B cell (primary cell): ENCODE measurements around the gene EEF2KMT. TPM values are rescaled to one million over a fixed set of nuclear protein-coding genes. Genes with fewer than 3 reads are reported as not detected.
"Not testable (repeated sequence)": the region's sequence is repeated elsewhere in the genome, so short reads cannot be mapped to it uniquely, and the experiment has no call there.

Experiments
- ATAC-seq: fragments of 200-7000 bp; cut with Tn5 transposase; one replicate; pipeline ENCODE4 v1.10.0; 2021; ENCODE audit warnings: low read depth, mild to moderate bottlenecking, moderate number of reproducible peaks, moderate library complexity
- CTCF ChIA-PET: fragments of 350-600 bp; sonication (Branson Sonifier 250); formaldehyde crosslinking; loops from one replicate; lab custom pipeline; 2021; ENCODE audit warnings: antibody characterized with exemption, inconsistent platforms; lab: Charles Lee
- POLR2A ChIA-PET: fragments of 350-600 bp; sonication (Branson Sonifier 250); formaldehyde crosslinking; loops from one replicate; lab custom pipeline; 2021; ENCODE audit warnings: antibody characterized with exemption; lab: Charles Lee
- DNase-seq: peaks from one replicate; pipeline ENCODE4 v3.0.0; 2013
- H2AFZ ChIP-seq: 2 replicates; pipeline ENCODE4 v1.6.1; 2012; ENCODE audit warnings: mild to moderate bottlenecking, low read depth, low read length; ENCODE audit not compliant: insufficient read depth, poor library complexity, severe bottlenecking
- H3K27ac ChIP-seq, 2 donors: 1 replicate in 1 of 2; 2 replicates in 1 of 2; pipeline ENCODE4 v1.5.1; 2012 to 2013; ENCODE audit warnings: low read length in 2 of 2, mild to moderate bottlenecking in 2 of 2, moderate library complexity in 1 of 2
- H3K27me3 ChIP-seq, 4 experiments: fragments of 200-600 bp in 1 of 4; sonication (generic) in 1 of 4; replicated peaks in 1 of 4; 1 replicate in 2 of 4; 2 replicates in 2 of 4; pipeline versions ENCODE4 v1.6.1 to v1.7.0; 2013 to 2016; ENCODE audit warnings: low read length in 3 of 4, mild to moderate bottlenecking in 2 of 4, mixed read lengths in 1 of 4, moderate library complexity in 1 of 4; ENCODE audit not compliant: insufficient read depth in 4 of 4, control insufficient read depth in 3 of 4; ENCODE audit errors: control extremely low read depth in 1 of 4
- H3K36me3 ChIP-seq, 2 experiments: replicated peaks in 1 of 2; 1 replicate in 1 of 2; 2 replicates in 1 of 2; pipeline versions ENCODE4 v1.6.1 to v1.7.1; 2013; ENCODE audit warnings: low read length in 1 of 2; ENCODE audit not compliant: insufficient read depth in 2 of 2, control insufficient read depth in 1 of 2; ENCODE audit errors: control extremely low read depth in 1 of 2, extremely low read depth in 1 of 2
- H3K4me1 ChIP-seq, 2 donors: fragments of 200-600 bp in 1 of 2; sonication (generic) in 1 of 2; 1 replicate in 1 of 2; 2 replicates in 1 of 2; pipeline versions ENCODE4 v1.5.1 to v1.6.1; 2013 to 2017; ENCODE audit warnings: low read length in 2 of 2; ENCODE audit not compliant: control insufficient read depth in 2 of 2, insufficient read depth in 2 of 2
- H3K4me2 ChIP-seq: replicated peaks from 2 replicates; pipeline ENCODE3; 2012; ENCODE audit warnings: mild to moderate bottlenecking, low read depth, low read length; ENCODE audit not compliant: poor library complexity, severe bottlenecking
- H3K4me3 ChIP-seq, 5 experiments: fragments of 200-600 bp in 1 of 5; sonication (generic) in 1 of 5; 1 replicate in 3 of 5; 2 replicates in 2 of 5; pipeline versions ENCODE4 v1.5.1 to v1.7.0; 2011 to 2016; ENCODE audit warnings: low read length in 4 of 5, mild to moderate bottlenecking in 4 of 5, low read depth in 2 of 5, control low read depth in 1 of 5, moderate library complexity in 1 of 5; ENCODE audit not compliant: insufficient read depth in 1 of 5; ENCODE audit errors: control extremely low read depth in 1 of 5, extremely low read depth in 1 of 5
- H3K79me2 ChIP-seq: fragments of 200-600 bp; sonication (generic); one replicate; pipeline ENCODE4 v1.6.0; 2016; ENCODE audit warnings: low read length; ENCODE audit not compliant: control insufficient read depth, insufficient read depth
- H3K9ac ChIP-seq: fragments of 200-600 bp; sonication (generic); 2 replicates; pipeline ENCODE4 v1.6.1; 2017; ENCODE audit warnings: mild to moderate bottlenecking, low read length, moderate library complexity
- H3K9me3 ChIP-seq, 3 donors: one replicate each; pipeline versions ENCODE4 v1.6.1 to v1.7.1; 2013; ENCODE audit warnings: low read length in 2 of 3; ENCODE audit not compliant: control insufficient read depth in 2 of 3, insufficient read depth in 1 of 3; ENCODE audit errors: control extremely low read depth in 1 of 3
- H4K20me1 ChIP-seq: 2 replicates; pipeline ENCODE4 v1.6.0; 2012; ENCODE audit warnings: mild to moderate bottlenecking, low read length; ENCODE audit not compliant: insufficient read depth, control insufficient read depth, poor library complexity, severe bottlenecking
- H3K27ac Mint-ChIP-seq: one replicate; pipeline ENCODE4 v1.8.0; 2021; ENCODE audit warnings: mixed read lengths
- H3K27me3 Mint-ChIP-seq: one replicate; pipeline ENCODE4 v1.8.0; 2021; ENCODE audit warnings: mixed read lengths
- H3K4me1 Mint-ChIP-seq: one replicate; pipeline ENCODE4 v1.8.0; 2021; ENCODE audit warnings: mixed read lengths
- H3K4me3 Mint-ChIP-seq: one replicate; pipeline ENCODE4 v1.8.0; 2021; ENCODE audit warnings: mixed read lengths
- H3K9me3 Mint-ChIP-seq: one replicate; pipeline ENCODE4 v1.8.0; 2022; ENCODE audit warnings: mixed read lengths; ENCODE audit not compliant: insufficient read depth
- CTCF ChIP-seq: fragments of 200-600 bp; IDR thresholded peaks from one replicate; pipeline ENCODE4 v1.8.0; 2022; ENCODE audit warnings: antibody characterized with exemption, mild to moderate bottlenecking
- EZH2 ChIP-seq: IDR thresholded peaks from 2 replicates; pipeline ENCODE4 v1.6.1; 2012; ENCODE audit warnings: borderline replicate concordance, low read depth, mild to moderate bottlenecking, moderate library complexity, low read length; ENCODE audit not compliant: insufficient read depth, poor library complexity, severe bottlenecking
- WGBS: methylation state at CpG from one replicate; pipeline ENCODE4 v1.1.5; 2013; ENCODE audit warnings: missing lambda C conversion rate; ENCODE audit not compliant: insufficient coverage; 5-methylcytosine and 5-hydroxymethylcytosine counted together
- intact Hi-C: fragments of 100-400 bp; cut with micrococcal nuclease; formaldehyde crosslinking; loops from one replicate; pipeline ENCODE4 v1.10.0; 2022
- polyA plus RNA-seq: library from polyadenylated mRNA; depleted of rRNA; stranded (reverse); fragments of >200 nt; gene quantifications from 2 replicates; pipeline ENCODE4 v1.2.3, GENCODE V29; 2012
- total RNA-seq, 2 donors: library from RNA; stranded (reverse); fragments of 120-200 nt in 1 of 2; gene quantifications; 1 replicate in 1 of 2; 2 replicates in 1 of 2; pipeline versions ENCODE4 v1.2.3 to v1.2.4, GENCODE V29; 2013 to 2022

The EEF2KMT gene
- total and polyA plus RNA-seq, 2 donors (not counting 1 experiment from before 2014, with no cell fraction given): 7.8 to 8.0 TPM

- H3K9ac ChIP-seq: no peak overlapping the region
- no peaks in the 10 kb centered on the region for H3K27me3 ChIP-seq
- Mint-ChIP-seq H3K4me3 (no peak overlapping the region), H3K27me3 (peaks cover 14% of the 10 kb centered on the region), H3K9me3 (no peaks in the 10 kb centered on the region), H3K4me1 (no peaks in the 10 kb centered on the region), H3K27ac (no peak overlapping the region)
- ChIA-PET POLR2A (no interaction called here), CTCF (no interaction called here)
- DNase-seq: no peak
- no peaks in the 10 kb centered on the region for H3K9me3 ChIP-seq
- no peaks in the 10 kb centered on the region for H4K20me1 ChIP-seq
- no peaks in the 10 kb centered on the region for H3K36me3 ChIP-seq
- H3K4me1 ChIP-seq: no peaks in the 10 kb centered on the region
- no peak overlapping the region for H3K27ac ChIP-seq
- ATAC-seq: no peak
- no peak overlapping the region for H2AFZ ChIP-seq
- intact Hi-C loops: no loop called here
- WGBS: 94% methylated on average over 26 of the region's 27 CpGs
- H3K79me2 ChIP-seq: no peaks in the 10 kb centered on the region
- no peak overlapping the region for H3K4me3 ChIP-seq
- TF ChIP-seq CTCF: no peak
- no peak for TF ChIP-seq EZH2
- no peak overlapping the region for H3K4me2 ChIP-seq
These were observed 11.0 kb upstream of the EEF2KMT start for GRCh38 chr16:5108505-5109158.

GRCh38 chr16:5105039-5105438 lies 7.4 kb upstream of the EEF2KMT start:
- CTCF ChIA-PET, H3K27me3 ChIP-seq, DNase-seq, H3K4me1 Mint-ChIP-seq, H3K4me2 ChIP-seq, H3K9me3 Mint-ChIP-seq, H2AFZ ChIP-seq, H4K20me1 ChIP-seq, POLR2A ChIA-PET, H3K79me2 ChIP-seq, H3K9me3 ChIP-seq, H3K4me1 ChIP-seq, intact Hi-C loops, ATAC-seq, H3K4me3 Mint-ChIP-seq, H3K9ac ChIP-seq, H3K27ac Mint-ChIP-seq, H3K36me3 ChIP-seq, H3K4me3 ChIP-seq, H3K27ac ChIP-seq: not testable (repeated sequence)
- WGBS: no CpG with 5 or more reads among the region's 5 CpGs
- peaks cover 11% of the 10 kb centered on the region for H3K27me3 Mint-ChIP-seq

- DNase-seq, H3K4me3 ChIP-seq, CTCF ChIA-PET, H3K4me1 Mint-ChIP-seq, H4K20me1 ChIP-seq, H3K9ac ChIP-seq, ATAC-seq, H3K4me1 ChIP-seq, H3K27me3 ChIP-seq, POLR2A ChIA-PET, H3K9me3 Mint-ChIP-seq, H3K4me2 ChIP-seq, H3K36me3 ChIP-seq, H3K4me3 Mint-ChIP-seq, H3K9me3 ChIP-seq, H3K27ac ChIP-seq, intact Hi-C loops, H3K27ac Mint-ChIP-seq, H2AFZ ChIP-seq, H3K79me2 ChIP-seq: not testable (repeated sequence)
- peaks cover 11% of the 10 kb centered on the region for H3K27me3 Mint-ChIP-seq
- WGBS: 94% methylated on average over 5 of the region's 12 CpGs
These were observed 5.9 kb upstream of the EEF2KMT start for GRCh38 chr16:5103296-5104032.
